K562 (cell line): Measurements from ENCODE around the gene TMEM89. TPM values are rescaled to one million over a fixed set of nuclear protein-coding genes. Genes with fewer than 3 reads are reported as not detected.

Experiments used
- BHLHE40 ChIP-seq: IDR thresholded peaks from 2 replicates; pipeline ENCODE4 v1.6.1; 2011; ENCODE audit warnings: low read length, improper control_type of control experiment
- EHMT2 ChIP-seq: fragments of 450-650 bp; IDR thresholded peaks from 2 replicates; pipeline ENCODE4 v1.6.1; 2018; ENCODE audit warnings: antibody characterized with exemption
- ESRRB ChIP-seq: fragments of 250-450 bp; sonication (Bioruptor Pico); IDR thresholded peaks from 2 replicates; pipeline ENCODE4 v1.5.0; 2020; ENCODE audit warnings: mild to moderate bottlenecking, moderate library complexity, borderline replicate concordance
- FOXM1 ChIP-seq, 2 experiments: fragments of 450-650 bp in 1 of 2; sonication (generic) in 1 of 2; formaldehyde crosslinking in 1 of 2; IDR thresholded peaks; 2 replicates each; pipeline versions ENCODE4 v1.6.1 to v1.9.0; 2017 to 2022; ENCODE audit warnings: low read depth in 2 of 2, mild to moderate bottlenecking in 2 of 2, missing genetic modification reagents in 1 of 2, moderate library complexity in 1 of 2
- HDAC1 ChIP-seq, 2 experiments: fragments of 450-650 bp; IDR thresholded peaks; 2 replicates each; pipeline ENCODE4 v1.6.1; 2016 to 2017; ENCODE audit warnings: inconsistent platforms in 1 of 2, mild to moderate bottlenecking in 1 of 2, moderate library complexity in 1 of 2
- HDAC2 ChIP-seq: fragments of 450-650 bp; IDR thresholded peaks from 2 replicates; pipeline ENCODE4 v1.6.1; 2016; ENCODE audit warnings: mild to moderate bottlenecking
- HMG20B ChIP-seq: fragments of 250-450 bp; sonication (Bioruptor Pico); IDR thresholded peaks from 2 replicates; pipeline ENCODE4 v1.5.0; 2021; ENCODE audit warnings: mild to moderate bottlenecking
- HOXB6 ChIP-seq: fragments of 250-450 bp; sonication (Bioruptor Pico); IDR thresholded peaks from 2 replicates; pipeline ENCODE4 v1.5.1; 2022; ENCODE audit warnings: mild to moderate bottlenecking, borderline replicate concordance
- KAT8 ChIP-seq: fragments of 450-650 bp; IDR thresholded peaks from 2 replicates; pipeline ENCODE4 v1.6.1; 2016; ENCODE audit warnings: low read depth, mild to moderate bottlenecking
- MAZ ChIP-seq, 2 experiments: fragments of 450-650 bp in 1 of 2; sonication (generic) in 1 of 2; formaldehyde crosslinking; IDR thresholded peaks in 1 of 2; conservative IDR thresholded peaks in 1 of 2; 2 replicates each; pipeline versions ENCODE4 v1.4.0 to v1.5.0; 2020; ENCODE audit warnings: mild to moderate bottlenecking in 1 of 2, missing genetic modification reagents in 1 of 2
- NONO ChIP-seq, 2 experiments: fragments of 200-400 bp in 1 of 2; fragments of 450-650 bp in 1 of 2; formaldehyde crosslinking in 1 of 2; IDR thresholded peaks; 2 replicates each; pipeline ENCODE4 v1.6.1; 2017; ENCODE audit warnings: low read depth in 2 of 2, mild to moderate bottlenecking in 2 of 2, moderate library complexity in 2 of 2, low read length in 1 of 2
- NRF1 ChIP-seq, 2 experiments: fragments of 450-650 bp; IDR thresholded peaks in 1 of 2; conservative IDR thresholded peaks in 1 of 2; 2 replicates each; pipeline ENCODE4 v1.6.1; 2014; ENCODE audit warnings: mild to moderate bottlenecking in 2 of 2
- PCBP1 ChIP-seq: fragments of 200-400 bp; formaldehyde crosslinking; IDR thresholded peaks from 2 replicates; pipeline ENCODE4 v1.6.1; 2018; ENCODE audit warnings: mild to moderate bottlenecking, low read depth, low read length; ENCODE audit not compliant: poor library complexity, severe bottlenecking
- PHTF2 ChIP-seq: fragments of 250-450 bp; sonication (Bioruptor Pico); IDR thresholded peaks from 2 replicates; pipeline ENCODE4 v1.5.0; 2021; ENCODE audit warnings: mild to moderate bottlenecking
- PPARD ChIP-seq: fragments of 250-450 bp; sonication (Bioruptor Pico); IDR thresholded peaks from 2 replicates; pipeline ENCODE4 v1.8.0; 2022; ENCODE audit warnings: inconsistent platforms, mild to moderate bottlenecking, moderate library complexity
- SMARCC2 ChIP-seq: fragments of 450-650 bp; IDR thresholded peaks from 2 replicates; pipeline ENCODE4 v1.6.1; 2017; ENCODE audit warnings: antibody characterized with exemption, moderate library complexity, mild to moderate bottlenecking, low read depth
- SUPT5H ChIP-seq: fragments of 450-650 bp; IDR thresholded peaks from 2 replicates; pipeline ENCODE4 v1.6.1; 2016
- TCF7 ChIP-seq: sonication (generic); IDR thresholded peaks from 2 replicates; pipeline ENCODE4 v1.6.1; 2016; ENCODE audit warnings: antibody characterized with exemption, borderline replicate concordance
- USF2 ChIP-seq: sonication (generic); formaldehyde crosslinking; IDR thresholded peaks from 2 replicates; pipeline ENCODE4 v1.5.0; 2020; ENCODE audit warnings: missing genetic modification reagents
- ZFP36 ChIP-seq: fragments of 150-350 bp; IDR thresholded peaks from 2 replicates; pipeline ENCODE4 v1.6.1; 2018; ENCODE audit warnings: low read length, low read depth; ENCODE audit not compliant: partially characterized antibody
- ZNF311 ChIP-seq: fragments of 250-450 bp; sonication (Bioruptor Pico); IDR thresholded peaks from 2 replicates; pipeline ENCODE4 v1.4.0; 2020; ENCODE audit warnings: mild to moderate bottlenecking, moderate library complexity
- ZNF561 ChIP-seq: fragments of 450-650 bp; formaldehyde crosslinking; conservative IDR thresholded peaks from 2 replicates; pipeline ENCODE4 v1.4.0; 2020; ENCODE audit warnings: mild to moderate bottlenecking, moderate library complexity
- ZNF79 ChIP-seq: fragments of 250-450 bp; sonication (Bioruptor Pico); IDR thresholded peaks from 2 replicates; pipeline ENCODE4 v1.4.0; 2020; ENCODE audit warnings: low read depth, mild to moderate bottlenecking, moderate library complexity
- polyA plus RNA-seq, 8 experiments: library from polyadenylated mRNA; depleted of rRNA in 4 of 8; stranded (reverse) in 5 of 8; unstranded in 3 of 8; fragments of >200 nt; fragmentation: Nextera tagmentation in 2 of 8; fragmentation: Illumina TruSeq in 1 of 8; extraction: Ambion mirVana in 2 of 8; extraction: Trizol in 1 of 8; gene quantifications; 2 replicates each; pipeline versions ENCODE4 v1.2.1 to v1.2.3, GENCODE V29; 2011 to 2014; ENCODE audit warnings: inconsistent platforms in 1 of 8, missing spikeins in 1 of 8
- total RNA-seq, 7 experiments: library from RNA; depleted of rRNA in 6 of 7; stranded (reverse); fragments of >200 nt in 6 of 7; fragmentation: Illumina TruSeq in 2 of 7; extraction: Trizol in 2 of 7; gene quantifications; 2 replicates each; pipeline versions ENCODE4 v1.2.1 to v1.2.3, GENCODE V29; 2011 to 2021; ENCODE audit warnings: low replicate concordance in 1 of 7
- TF ChIP-seq, protein P1 (sequence below), 2 experiments: IDR thresholded peaks; 2 replicates each; pipeline ENCODE4 v1.6.1; 2012; ENCODE audit warnings: improper control_type of control experiment in 2 of 2, low read depth in 2 of 2, low read length in 2 of 2, borderline replicate concordance in 1 of 2
- TF ChIP-seq, protein P2 (sequence below): sonication (generic); formaldehyde crosslinking; IDR thresholded peaks from 2 replicates; pipeline ENCODE4 v1.8.0; 2022; ENCODE audit warnings: missing genetic modification reagents, mild to moderate bottlenecking, moderate library complexity, borderline replicate concordance

Gene TMEM89
- total and polyA plus RNA-seq, 9 of the 15 experiments (the other 6 are each of a cell fraction or from before 2014, with no cell fraction given), result not detected

DNA sequence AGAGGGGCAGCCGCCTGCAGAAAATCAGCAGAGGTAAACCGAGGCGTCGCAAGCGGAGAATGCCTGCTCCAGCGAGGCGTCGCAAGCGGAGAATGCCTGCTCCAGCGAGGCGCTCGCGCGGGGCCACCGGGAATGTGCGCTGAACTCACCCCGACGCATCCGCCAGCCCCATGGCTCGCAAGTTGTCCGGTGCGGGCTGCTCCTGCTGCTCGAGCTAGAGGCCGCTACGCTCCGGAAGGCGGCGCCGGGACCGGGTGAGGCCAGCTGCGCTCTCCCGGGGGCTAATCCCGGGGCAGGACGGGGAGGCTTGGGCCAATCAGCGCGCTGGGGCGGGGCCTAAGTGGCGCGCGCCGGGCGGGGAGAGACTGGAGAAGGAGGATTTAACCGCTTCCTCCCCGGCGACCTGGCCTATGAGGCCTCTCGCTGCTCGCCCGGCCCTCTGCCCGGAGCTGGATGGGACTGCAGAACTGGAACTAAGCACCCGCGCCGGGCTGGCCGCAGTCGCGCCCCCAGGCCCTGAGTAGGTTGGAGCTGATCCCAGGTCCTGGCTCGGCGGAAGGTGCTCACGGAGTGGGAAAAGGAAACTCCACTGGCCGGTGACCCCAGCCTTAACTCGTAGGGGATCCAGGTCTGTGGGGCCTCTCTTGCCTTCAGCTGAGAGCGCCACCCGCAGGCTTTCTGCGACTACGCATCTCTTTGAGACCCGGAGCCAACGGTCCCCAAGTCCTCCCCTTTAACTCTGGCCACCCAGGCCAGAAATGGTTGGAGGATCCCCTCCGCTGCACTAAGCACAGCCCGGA is 13.9 kb upstream of the TMEM89 start, which contains the start of gene SLC26A6 (continued):
- TF ChIP-seq, protein P1, sequence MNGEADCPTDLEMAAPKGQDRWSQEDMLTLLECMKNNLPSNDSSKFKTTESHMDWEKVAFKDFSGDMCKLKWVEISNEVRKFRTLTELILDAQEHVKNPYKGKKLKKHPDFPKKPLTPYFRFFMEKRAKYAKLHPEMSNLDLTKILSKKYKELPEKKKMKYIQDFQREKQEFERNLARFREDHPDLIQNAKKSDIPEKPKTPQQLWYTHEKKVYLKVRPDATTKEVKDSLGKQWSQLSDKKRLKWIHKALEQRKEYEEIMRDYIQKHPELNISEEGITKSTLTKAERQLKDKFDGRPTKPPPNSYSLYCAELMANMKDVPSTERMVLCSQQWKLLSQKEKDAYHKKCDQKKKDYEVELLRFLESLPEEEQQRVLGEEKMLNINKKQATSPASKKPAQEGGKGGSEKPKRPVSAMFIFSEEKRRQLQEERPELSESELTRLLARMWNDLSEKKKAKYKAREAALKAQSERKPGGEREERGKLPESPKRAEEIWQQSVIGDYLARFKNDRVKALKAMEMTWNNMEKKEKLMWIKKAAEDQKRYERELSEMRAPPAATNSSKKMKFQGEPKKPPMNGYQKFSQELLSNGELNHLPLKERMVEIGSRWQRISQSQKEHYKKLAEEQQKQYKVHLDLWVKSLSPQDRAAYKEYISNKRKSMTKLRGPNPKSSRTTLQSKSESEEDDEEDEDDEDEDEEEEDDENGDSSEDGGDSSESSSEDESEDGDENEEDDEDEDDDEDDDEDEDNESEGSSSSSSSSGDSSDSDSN (IDR thresholded peaks at IDR 0.05; ENCODE audit: borderline replicate concordance in 1 of 2, low read depth in 2 of 2, low read length in 2 of 2), result peak; percentile 12 to 95; a peak in 2 of 4 replicates
- TF ChIP-seq TCF7 (no peak), BHLHE40 (no peak), ZNF311 (CRISPR knock-in tag) (no peak), HMG20B (CRISPR knock-in tag) (no peak), PCBP1 (peak; percentile 30), MAZ (CRISPR knock-in tag; conservative IDR thresholded peaks at IDR 0.05 in 1 of 2, IDR thresholded peaks at IDR 0.05 in 1 of 2) (peak; percentile 88 to 96), HOXB6 (CRISPR knock-in tag) (no peak), KAT8 (no peak), FOXM1 (IDR thresholded peaks at IDR 0.05; ENCODE audit: low read depth) (peak; percentile 74), FOXM1 (CRISPR knock-in tag; IDR thresholded peaks at IDR 0.05; ENCODE audit: low read depth) (no peak), NRF1 (conservative IDR thresholded peaks at IDR 0.05 in 1 of 2, IDR thresholded peaks at IDR 0.05 in 1 of 2) (peak; percentile 81 to 85), ESRRB (no peak), PHTF2 (CRISPR knock-in tag) (no peak), PPARD (CRISPR knock-in tag) (no peak), HDAC2 (0 out of 2 replicates have a peak, but pooled peaks have one; percentile 49), EHMT2 (no peak), HDAC1 (IDR thresholded peaks at IDR 0.05) (peak in 1 of 2 experiments; percentile 70; a peak in 2 of 4 replicates), SUPT5H (peak; percentile 67), NONO (IDR thresholded peaks at IDR 0.05; ENCODE audit: low read depth in 2 of 2, low read length in 1 of 2) (0 out of 4 replicates have a peak, but pooled peaks of 1 of the 2 experiments have one; percentile 8), SMARCC2 (no peak), USF2 (no peak), ZNF561 (CRISPR knock-in tag) (no peak), ZFP36 (no peak), ZNF79 (CRISPR knock-in tag) (no peak)
- TF ChIP-seq, protein P2, sequence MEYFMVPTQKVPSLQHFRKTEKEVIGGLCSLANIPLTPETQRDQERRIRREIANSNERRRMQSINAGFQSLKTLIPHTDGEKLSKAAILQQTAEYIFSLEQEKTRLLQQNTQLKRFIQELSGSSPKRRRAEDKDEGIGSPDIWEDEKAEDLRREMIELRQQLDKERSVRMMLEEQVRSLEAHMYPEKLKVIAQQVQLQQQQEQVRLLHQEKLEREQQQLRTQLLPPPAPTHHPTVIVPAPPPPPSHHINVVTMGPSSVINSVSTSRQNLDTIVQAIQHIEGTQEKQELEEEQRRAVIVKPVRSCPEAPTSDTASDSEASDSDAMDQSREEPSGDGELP (CRISPR knock-in tag), result peak; percentile 98
